Myocyte (in vitro differentiated cells): ENCODE results near the gene PACRGL. TPM values are rescaled to one million over a fixed set of nuclear protein-coding genes. Genes with fewer than 3 reads are reported as not detected.

Experiments used
- DNase-seq: peaks from one replicate; pipeline ENCODE4 v3.0.0-alpha.2; 2012; ENCODE audit warnings: low read depth
- polyA plus RNA-seq: library from polyadenylated mRNA; unstranded; fragments of >200 nt; gene quantifications from one replicate; pipeline ENCODE4 v1.2.1, GENCODE V29; 2012; ENCODE audit warnings: missing spikeins
- total RNA-seq: library from RNA; depleted of rRNA; stranded (reverse); fragments of >200 nt; gene quantifications from 2 replicates; pipeline ENCODE4 v1.2.3, GENCODE V29; 2014

The PACRGL gene
- 25.8 and 26.0 TPM in 2 replicates for total RNA-seq
- polyA plus RNA-seq = 13.8 TPM

- DNase-seq = peak; percentile 98
These were observed at the start of gene PACRGL for GRCh38 chr4:20700007-20700761. Gene PACRGL (plus strand): TSS chr4:20700458. CDS start chr4:20704482, 4,024 bp downstream.

GRCh38 chr4:20652226-20652885 is 47.9 kb upstream of the PACRGL start:
- DNase-seq = no peak

- no peak for DNase-seq
These were observed 41.8 kb upstream of the PACRGL start for GRCh38 chr4:20658456-20658855.

GRCh38 chr4:20662851-20663250 is 37.4 kb upstream of the PACRGL start:
- peak; percentile 22 for DNase-seq

DNA sequence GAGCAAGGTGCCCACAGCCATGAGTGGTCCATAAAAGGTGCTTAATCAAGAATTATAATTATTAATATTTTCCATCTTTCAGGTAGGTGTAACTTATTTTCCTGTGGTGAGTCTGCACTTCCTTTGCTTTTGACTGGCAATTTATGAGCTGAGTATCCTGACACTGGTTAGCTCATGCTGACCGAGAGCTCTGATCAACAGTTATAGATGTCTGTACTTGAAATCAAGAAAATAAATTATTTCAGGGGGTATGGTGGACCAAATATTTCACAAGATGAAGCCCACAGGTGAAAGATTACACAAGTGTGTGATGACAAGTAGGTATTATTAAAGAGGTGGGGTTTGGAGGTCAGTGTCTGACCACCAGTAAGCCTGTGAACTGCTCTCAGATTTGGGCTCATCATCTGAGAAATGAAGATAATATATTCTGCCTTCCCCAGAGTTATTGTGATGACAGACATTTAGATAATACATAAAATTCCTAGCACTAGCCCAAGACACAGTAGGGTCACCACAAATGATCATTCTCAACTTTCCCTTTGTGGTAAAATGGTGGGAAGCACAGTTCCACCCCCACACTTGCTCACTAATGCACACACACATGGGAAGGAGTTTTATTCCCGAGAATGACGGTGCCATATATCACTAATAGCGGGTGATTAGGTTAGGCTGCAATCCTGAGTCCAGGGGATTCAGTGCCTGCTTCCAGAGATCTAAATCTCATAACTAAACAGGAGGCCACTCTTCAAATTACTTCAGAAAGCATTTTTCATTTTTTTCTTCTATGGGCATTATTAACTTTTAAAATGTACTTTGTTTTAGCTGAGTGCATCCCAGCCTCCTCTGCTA is 34.0 kb upstream of the PACRGL start:
- DNase-seq = no peak

DNA sequence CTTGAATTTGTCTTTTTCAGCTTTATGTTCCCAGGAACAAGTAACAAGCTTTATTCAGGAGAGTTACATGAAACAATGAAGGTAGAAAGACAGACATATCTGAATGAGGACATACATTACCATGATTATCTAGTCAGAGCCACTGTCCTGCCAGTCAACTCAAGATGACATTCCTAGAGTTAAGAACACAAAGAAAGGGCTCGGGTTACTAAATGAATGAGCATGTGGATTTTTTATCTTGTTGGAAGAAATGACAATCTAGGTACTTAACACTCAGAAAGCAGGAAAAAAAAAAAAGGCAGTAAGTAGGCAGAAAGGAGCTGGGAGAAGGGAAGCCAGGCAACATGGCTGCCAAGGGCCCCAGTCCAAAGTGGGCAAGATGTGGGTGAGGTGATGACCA is 28.0 kb upstream of the PACRGL start:
- DNase-seq = no peak

- DNase-seq = no peak
These were observed 24.5 kb upstream of the PACRGL start for GRCh38 chr4:20675786-20676185.

DNA sequence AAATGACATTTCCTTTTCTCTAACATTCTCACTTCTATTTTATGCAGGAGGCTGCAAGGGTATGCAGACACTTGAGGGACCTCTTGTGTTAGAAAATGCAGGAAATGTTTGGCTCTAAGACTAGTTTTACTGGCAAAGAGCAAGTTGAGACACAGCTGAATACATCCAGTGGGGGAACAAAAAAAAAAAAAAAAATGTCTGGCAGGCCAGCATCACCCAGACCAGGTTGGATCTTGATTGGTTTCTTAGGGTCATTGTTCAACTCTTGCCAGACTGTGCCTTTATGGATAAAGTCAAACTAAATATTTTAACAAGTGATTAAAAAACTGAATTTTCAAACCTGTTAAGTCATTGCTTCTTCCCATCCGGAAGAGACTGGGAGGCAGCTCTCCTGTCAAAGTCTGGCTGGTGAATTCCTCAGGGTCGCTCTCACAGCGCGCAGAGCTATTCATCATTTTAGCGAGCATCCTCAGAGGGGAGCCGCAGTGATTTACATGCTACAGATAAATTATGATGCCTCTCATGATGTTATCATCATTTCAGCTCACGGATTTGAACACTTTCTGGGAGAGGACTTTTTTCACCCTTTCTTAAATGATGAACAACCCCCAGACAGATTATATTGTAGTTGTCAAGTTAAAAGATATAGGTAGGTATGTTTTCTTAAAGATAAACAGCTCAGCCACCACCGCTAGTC is 23.6 kb upstream of the PACRGL start:
- DNase-seq = no peak

DNA sequence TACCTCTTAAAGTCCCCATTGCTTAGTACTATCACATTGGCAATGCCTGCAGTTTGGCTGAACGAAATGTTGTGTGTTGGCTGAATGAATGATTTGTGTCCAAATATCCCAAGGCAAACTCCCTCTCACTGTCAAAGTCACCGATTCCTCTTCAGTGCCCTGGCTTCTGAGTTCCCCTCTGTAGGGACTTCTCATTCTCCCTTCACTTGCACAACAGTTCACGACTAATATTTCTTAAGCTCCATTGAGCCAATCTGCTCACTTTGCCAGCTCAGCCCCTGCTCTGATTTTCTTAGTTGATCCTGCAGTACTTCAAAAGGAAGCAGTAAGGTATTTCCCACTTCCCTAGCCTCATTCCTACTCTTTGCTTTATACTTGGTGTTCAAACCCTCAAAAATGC is 21.9 kb upstream of the PACRGL start:
- no peak for DNase-seq

DNA sequence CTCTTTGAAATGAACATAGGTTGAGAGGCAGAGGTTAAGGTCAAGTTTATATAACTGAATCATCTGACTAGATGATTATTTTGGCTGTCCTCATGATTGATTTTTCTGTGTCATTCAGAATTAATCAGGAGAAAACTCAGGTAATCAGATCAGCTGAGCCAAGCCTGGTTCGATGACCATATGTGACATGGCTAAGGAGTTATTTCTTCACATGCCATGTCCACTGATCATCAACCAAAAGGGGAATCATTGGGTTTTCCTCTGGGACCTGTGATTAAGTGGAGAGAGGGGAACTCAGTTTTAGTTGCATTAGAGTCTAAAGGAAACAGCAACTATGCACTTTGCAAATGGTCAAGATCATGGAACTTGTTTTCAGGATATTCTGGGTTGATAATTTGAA is 20.3 kb upstream of the PACRGL start:
- DNase-seq = no peak

- DNase-seq = no peak
These were observed 19.5 kb upstream of the PACRGL start for GRCh38 chr4:20680736-20681135.

GRCh38 chr4:20681271-20681670 is 19.0 kb upstream of the PACRGL start:
- DNase-seq = no peak

- no peak for DNase-seq
These were observed 17.4 kb upstream of the PACRGL start for GRCh38 chr4:20682853-20683252.

GRCh38 chr4:20683766-20684165 is 16.5 kb upstream of the PACRGL start:
- no peak for DNase-seq

- peak; percentile 49 for DNase-seq
These were observed 15.2 kb upstream of the PACRGL start for GRCh38 chr4:20684852-20685763.

DNA sequence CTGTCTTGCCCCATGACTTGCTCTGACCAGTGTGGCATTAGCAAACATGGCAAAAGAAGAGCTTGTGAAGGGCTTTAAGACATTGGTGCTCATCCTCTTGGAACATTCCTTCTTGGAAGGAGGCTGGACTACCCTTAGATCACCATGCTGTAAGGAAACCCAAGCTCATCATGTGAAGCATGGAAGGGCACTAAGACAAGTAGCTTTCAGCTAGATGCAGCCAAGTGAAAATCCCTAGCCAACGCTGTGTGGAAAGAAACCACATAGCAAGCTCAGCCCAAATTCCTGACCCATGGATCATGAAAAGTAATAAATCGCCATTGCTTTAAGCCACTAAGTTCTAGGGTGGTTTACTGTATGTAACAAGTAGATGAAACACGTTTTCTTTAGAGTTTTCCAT is 12.4 kb upstream of the PACRGL start:
- peak; percentile 70 for DNase-seq

GRCh38 chr4:20696815-20697214 is 3.4 kb upstream of the PACRGL start:
- DNase-seq = no peak

- DNase-seq = no peak
These were observed 1.9 kb upstream of the PACRGL start for GRCh38 chr4:20698382-20698781.

- no peak for DNase-seq
These were observed 1.4 kb upstream of the PACRGL start for GRCh38 chr4:20698820-20699219.

GRCh38 chr4:20711335-20711734 is 11.1 kb downstream of the PACRGL start:
- DNase-seq = no peak
